Breast epithelium (tissue), 3 donors: ENCODE measurements around the gene PDP2.

Experiments used
- CTCF ChIP-seq, 3 donors: fragments of 450-650 bp; IDR thresholded peaks; one replicate each; pipeline ENCODE4 v1.5.1; 2016 to 2017; ENCODE audit warnings: antibody characterized with exemption in 3 of 3, mild to moderate bottlenecking in 3 of 3, moderate library complexity in 3 of 3
- POLR2A ChIP-seq: fragments of 450-650 bp; IDR thresholded peaks from one replicate; pipeline ENCODE4 v1.6.1; 2016; ENCODE audit warnings: antibody characterized with exemption, mild to moderate bottlenecking, moderate library complexity
- POLR2AphosphoS5 ChIP-seq, 3 donors: sonication (generic); formaldehyde crosslinking; IDR thresholded peaks; one replicate each; pipeline ENCODE4 v1.6.1; 2017; ENCODE audit warnings: antibody characterized with exemption in 3 of 3

DNA sequence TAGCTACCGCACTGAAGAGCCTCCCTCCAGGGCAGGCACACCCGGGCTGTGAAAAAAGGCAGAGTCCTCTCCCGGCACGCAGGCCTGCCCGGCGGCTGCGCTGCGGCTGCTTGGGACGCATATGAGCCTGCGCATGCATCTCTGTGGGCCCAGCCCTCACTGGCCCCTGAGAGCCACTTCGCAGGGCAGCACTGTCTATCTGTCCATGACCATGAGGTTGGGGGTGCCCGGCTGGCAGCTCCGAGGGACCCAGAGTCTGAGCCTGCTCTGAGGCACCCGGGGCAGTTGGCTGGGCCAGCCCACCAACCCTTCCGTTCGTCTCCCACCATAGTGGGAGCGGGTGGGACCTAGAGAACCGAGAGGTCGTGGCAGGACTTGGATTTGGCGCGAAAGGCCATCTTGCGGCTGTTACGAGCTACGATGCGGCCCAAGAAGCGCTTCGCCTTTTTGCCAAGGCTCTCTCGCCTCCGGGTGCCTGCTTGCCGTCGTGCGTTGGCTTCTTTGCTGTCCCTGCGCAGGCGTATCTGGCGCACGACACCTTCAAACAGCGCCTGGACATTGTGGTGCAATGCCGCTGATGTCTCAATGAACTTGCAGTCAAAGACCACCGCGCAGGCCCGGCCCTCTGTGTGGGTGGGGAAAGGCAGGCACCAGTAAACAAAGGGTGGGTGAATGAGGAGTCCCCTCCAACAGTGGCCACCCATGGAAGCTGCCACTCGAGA lies 41.6 kb downstream of the PDP2 start:
- TF ChIP-seq CTCF (IDR thresholded peaks at IDR 0.05): no peak
- TF ChIP-seq POLR2A: no peak
- TF ChIP-seq POLR2AphosphoS5 (IDR thresholded peaks at IDR 0.05): no peak
